SU-DHL-6 (cell line): ENCODE data around the gene STK4.

ENCODE experiments used
- H2AFZ ChIP-seq: fragments of 200-600 bp; sonication (generic); 2 replicates; pipeline ENCODE4 v1.6.1; 2014; ENCODE audit warnings: low read depth, mild to moderate bottlenecking, moderate library complexity, mixed read lengths, antibody characterized with exemption, low read length; ENCODE audit not compliant: severe bottlenecking
- H3F3A ChIP-seq: fragments of 200-600 bp; shearing (Covaris generic); 2 replicates; pipeline ENCODE4 v1.6.0; 2016; ENCODE audit warnings: antibody characterized with exemption, mild to moderate bottlenecking; ENCODE audit not compliant: insufficient read depth
- H3K27ac ChIP-seq: fragments of 200-600 bp; sonication (generic); 2 replicates; pipeline ENCODE4 v1.5.1; 2016; ENCODE audit warnings: low read depth, mild to moderate bottlenecking, low read length, moderate library complexity, mixed read lengths
- H3K27me3 ChIP-seq: fragments of 200-600 bp; sonication (generic), shearing (Covaris generic); 2 replicates; pipeline ENCODE4 v1.6.0; 2014; ENCODE audit warnings: mild to moderate bottlenecking, low read length
- H3K36me3 ChIP-seq: fragments of 200-600 bp; sonication (generic); 2 replicates; pipeline ENCODE4 v1.6.1; 2014; ENCODE audit warnings: mild to moderate bottlenecking, low read length, mixed read lengths
- H3K4me2 ChIP-seq: fragments of 300-600, 200-600 bp; shearing (Covaris generic), sonication (generic); 2 replicates; pipeline ENCODE4 v1.6.0; 2014; ENCODE audit warnings: low read length, low read depth, mild to moderate bottlenecking; ENCODE audit not compliant: poor library complexity, severe bottlenecking
- H3K4me3 ChIP-seq: fragments of 200-600 bp; sonication (generic); 2 replicates; pipeline ENCODE4 v1.5.1; 2014; ENCODE audit warnings: antibody characterized with exemption, low read length, mild to moderate bottlenecking, mixed read lengths; ENCODE audit not compliant: insufficient read depth, poor library complexity, severe bottlenecking
- H3K79me2 ChIP-seq: fragments of 200-600 bp; sonication (generic); 2 replicates; pipeline ENCODE4 v1.6.1; 2014; ENCODE audit warnings: mild to moderate bottlenecking, low read length, moderate library complexity; ENCODE audit not compliant: insufficient read depth
- H3K9ac ChIP-seq: fragments of 200-600 bp; sonication (generic); 2 replicates; pipeline ENCODE4 v1.7.0; 2014; ENCODE audit warnings: mild to moderate bottlenecking, low read length
- H3K9me2 ChIP-seq: fragments of 200-600 bp; sonication (generic); replicated peaks from 2 replicates; pipeline ENCODE4 v1.6.1; 2014; ENCODE audit warnings: low read length; ENCODE audit not compliant: insufficient read depth
- H3K9me3 ChIP-seq: fragments of 200-600 bp; sonication (generic); 2 replicates; pipeline ENCODE4 v1.6.1; 2014; ENCODE audit warnings: low read length, mixed read lengths; ENCODE audit not compliant: insufficient read depth
- H4K20me1 ChIP-seq: fragments of 200-600 bp; sonication (generic); 2 replicates; pipeline ENCODE4 v1.6.1; 2014; ENCODE audit warnings: low read depth, mild to moderate bottlenecking, antibody characterized with exemption, low read length, moderate library complexity, mixed read lengths
- CTCF ChIP-seq: fragments of 200-600 bp; sonication (generic); IDR thresholded peaks from one replicate; pipeline ENCODE4 v1.5.1; 2017; ENCODE audit warnings: antibody characterized with exemption, mild to moderate bottlenecking, low read length, moderate library complexity; ENCODE audit not compliant: insufficient read depth, poor library complexity, severe bottlenecking
- EZH2phosphoT487 ChIP-seq: fragments of 200-600 bp; sonication (generic), shearing (Covaris generic); conservative IDR thresholded peaks from 2 replicates; pipeline ENCODE4 v1.6.1; 2018; ENCODE audit warnings: mild to moderate bottlenecking, antibody characterized with exemption, low read length, moderate library complexity, mixed read lengths

STK4 gene

GRCh38 chr20:44967207-44967807, 995 bp downstream of the STK4 start:
- H2AFZ ChIP-seq = no peak overlapping the region

GRCh38 chr20:44969300-44969894, 3.1 kb downstream of the STK4 start:
- peaks cover 19% of the 10 kb centered on the region for H3K36me3 ChIP-seq
- H3K79me2 ChIP-seq = peaks cover 74% of the 10 kb centered on the region
- H3K9me2 ChIP-seq = no peaks in the 10 kb centered on the region
- H2AFZ ChIP-seq = no peak overlapping the region
- TF ChIP-seq EZH2phosphoT487 (no peak), CTCF (no peak)
- peak overlapping the region; percentile 95 for H3K4me3 ChIP-seq
- H3K27ac ChIP-seq = peak overlapping the region; percentile 81
- H3K4me2 ChIP-seq = peak overlapping the region; percentile 88
- peaks cover 39% of the 10 kb centered on the region for H3F3A ChIP-seq
- no peaks in the 10 kb centered on the region for H3K27me3 ChIP-seq
- H3K9ac ChIP-seq = peak overlapping the region; percentile 96
- no peaks in the 10 kb centered on the region for H3K9me3 ChIP-seq
- H4K20me1 ChIP-seq = peaks cover 6% of the 10 kb centered on the region

More at GRCh38 chr20:44967207-44967807, 995 bp downstream of the STK4 start:
- Histone ChIP-seq H3K9me3 (no peaks in the 10 kb centered on the region), H3K27ac (peak overlapping the region; percentile 81), H3K27me3 (no peaks in the 10 kb centered on the region), H4K20me1 (peaks cover 6% of the 10 kb centered on the region; the same call in 1 of the 2 replicates), H3K4me3 (peak overlapping the region; percentile 95), H3K9ac (peak overlapping the region; percentile 96), H3K4me2 (peak overlapping the region; percentile 88), H3K79me2 (peaks cover 60% of the 10 kb centered on the region), H3F3A (peaks cover 39% of the 10 kb centered on the region), H3K9me2 (no peaks in the 10 kb centered on the region), H3K36me3 (peaks cover 5% of the 10 kb centered on the region; the same call in 1 of the 2 replicates)
- TF ChIP-seq CTCF (no peak), EZH2phosphoT487 (no peak)

- no peaks in the 10 kb centered on the region for H3K9me3 ChIP-seq
- peak overlapping the region; percentile 81 for H3K27ac ChIP-seq
- peak overlapping the region; percentile 95 for H3K4me3 ChIP-seq
- peak overlapping the region; percentile 88 for H3K4me2 ChIP-seq
- peaks cover 44% of the 10 kb centered on the region for H3F3A ChIP-seq
- TF ChIP-seq CTCF (no peak), EZH2phosphoT487 (no peak)
- no peak overlapping the region for H2AFZ ChIP-seq
- no peaks in the 10 kb centered on the region for H3K9me2 ChIP-seq
- peaks cover 6% of the 10 kb centered on the region for H4K20me1 ChIP-seq
- no peaks in the 10 kb centered on the region for H3K27me3 ChIP-seq
- peaks cover 25% of the 10 kb centered on the region for H3K36me3 ChIP-seq
- peaks cover 74% of the 10 kb centered on the region for H3K79me2 ChIP-seq
- H3K9ac ChIP-seq = peak overlapping the region; percentile 96
Observed at GRCh38 chr20:44970243-44970757, 4.0 kb downstream of the STK4 start.
